ENCODE results near the gene LRRC70.

GRCh38 chr5:62600560-62601252, 22.1 kb downstream of the LRRC70 start:
- TF ChIP-seq CTCF (IDR thresholded peaks at IDR 0.05) (no peak), POLR2A (IDR thresholded peaks at IDR 0.05) (no peak)
